Stimulated activated CD8-positive, alpha-beta memory T cell treated with anti-CD3 and anti-CD28 coated beads, Interleukin-7, amount 100 ng/mL, for 48 hours (primary cell): ENCODE results near the gene HPCA.

ENCODE experiments used
- DNase-seq, 2 donors: peaks; one replicate each; pipeline ENCODE4 v3.0.0-alpha.2; 2020; ENCODE audit warnings: low read depth in 1 of 2; ENCODE audit errors: extremely low read depth in 1 of 2

Gene HPCA

DNA sequence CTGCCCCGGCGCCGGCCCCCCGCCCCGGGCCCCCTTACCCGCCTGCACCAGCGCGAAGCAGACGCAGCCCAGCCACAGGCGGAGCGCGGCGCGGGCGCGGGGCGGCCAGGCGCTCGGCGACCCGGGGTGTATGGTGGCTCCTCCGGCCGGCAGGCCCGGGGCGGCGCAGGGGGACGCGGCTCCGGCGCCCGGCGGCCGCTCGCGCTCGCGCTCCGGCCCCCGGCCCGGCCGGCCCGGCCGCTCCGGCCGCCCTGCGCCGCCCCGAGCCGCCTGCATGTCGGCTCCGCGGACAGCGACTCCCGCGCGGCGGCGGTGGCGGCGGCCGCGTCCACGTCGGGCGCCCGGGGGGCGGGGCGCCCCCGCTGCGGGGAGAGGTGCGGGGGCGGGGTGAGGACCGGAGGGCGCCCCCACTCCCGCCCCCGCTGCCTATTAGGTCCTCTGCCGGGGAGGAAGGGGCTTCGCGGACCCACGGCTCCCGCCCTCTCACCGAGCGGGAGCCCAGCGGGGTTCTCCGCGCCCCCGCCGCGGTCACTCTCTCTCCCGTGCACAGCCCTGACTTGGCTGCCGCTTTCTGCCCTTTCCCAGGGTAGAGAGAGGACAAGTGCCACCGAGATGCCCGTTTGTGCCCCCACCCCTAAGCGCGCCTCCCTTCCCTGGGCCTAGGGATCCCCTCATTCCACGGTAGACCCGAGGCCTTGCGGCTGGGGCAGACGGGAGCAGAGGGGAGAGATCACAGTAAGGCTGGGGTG, 15.5 kb upstream of the HPCA start, which contains the start of gene FNDC5:
FNDC5 (minus strand) TSS at position 298 of the 749 bp plus-strand sequence.
- DNase-seq, result no peak

DNA sequence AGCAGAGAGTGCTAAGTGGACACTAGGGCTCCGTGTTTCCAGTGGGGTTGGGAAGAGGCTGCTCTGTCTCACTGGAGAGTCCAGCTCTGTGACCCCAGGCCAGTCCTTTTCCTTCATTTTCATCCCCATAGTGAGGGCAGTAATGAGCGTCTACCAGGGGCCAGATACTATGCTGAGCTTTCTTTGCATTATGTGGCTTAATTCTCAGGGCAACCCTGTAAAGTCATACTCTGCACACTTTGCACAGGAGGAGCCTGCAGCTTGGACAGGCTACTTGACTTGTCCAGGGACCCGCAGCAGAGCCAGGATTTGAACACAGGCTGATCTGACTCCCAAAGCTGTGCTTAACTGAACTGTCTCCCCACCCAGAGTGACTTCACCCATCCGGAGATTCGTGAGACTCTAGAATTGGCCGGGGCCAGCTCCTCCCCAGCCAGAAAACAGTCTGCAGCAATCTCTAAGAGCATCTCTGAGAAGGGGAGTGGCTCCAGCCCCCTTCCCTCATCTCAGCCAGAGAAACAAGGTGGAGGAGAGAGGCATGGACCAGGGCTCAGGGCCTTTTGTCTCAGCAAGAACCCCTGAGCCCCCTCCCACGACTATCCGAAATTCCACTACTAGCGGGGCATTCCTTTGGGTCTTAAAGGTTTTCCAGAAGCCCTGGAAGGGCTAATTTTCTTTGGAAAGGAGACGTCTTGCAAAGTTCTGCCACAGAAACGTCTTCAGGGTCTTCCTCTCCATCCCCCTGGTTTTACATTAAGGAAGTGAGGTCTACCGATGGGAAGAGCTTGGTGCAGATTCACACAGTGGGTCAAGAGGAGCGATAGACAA, 14.7 kb upstream of the HPCA start:
- no peak for DNase-seq

DNA sequence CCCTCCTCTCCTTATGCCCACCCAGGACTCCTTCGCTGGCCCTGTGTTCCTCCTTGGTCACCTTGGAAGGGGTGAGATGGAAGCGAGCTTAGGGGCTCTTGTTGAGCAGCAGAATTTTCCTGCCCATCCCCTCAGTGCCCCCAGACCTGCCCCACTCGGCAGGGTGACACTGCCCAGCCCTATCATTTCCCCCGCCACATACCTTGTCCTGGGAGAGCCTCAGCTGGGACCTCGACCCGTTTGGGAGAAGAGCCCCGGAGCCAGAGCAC, 14.2 kb upstream of the HPCA start:
- no peak for DNase-seq

DNA sequence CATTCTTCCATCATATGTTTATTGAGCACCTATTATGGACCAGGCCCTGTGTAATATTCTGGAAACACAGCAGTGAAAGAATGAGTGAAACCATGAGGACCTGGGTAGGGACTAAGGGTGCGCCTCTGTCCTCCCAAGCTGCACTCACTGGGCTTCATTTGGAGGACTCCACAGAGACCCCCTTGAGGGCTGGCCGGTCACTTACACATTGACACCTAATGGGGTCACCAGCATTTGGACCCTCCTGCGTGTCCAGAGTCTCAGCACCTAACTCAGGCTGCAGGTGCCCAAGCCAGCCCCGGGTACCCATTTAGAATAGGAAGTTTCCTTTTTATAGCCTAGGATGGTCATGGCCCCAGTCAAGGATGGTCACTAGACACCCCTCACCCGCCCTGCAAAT, 12.8 kb upstream of the HPCA start:
- DNase-seq, result no peak

DNA sequence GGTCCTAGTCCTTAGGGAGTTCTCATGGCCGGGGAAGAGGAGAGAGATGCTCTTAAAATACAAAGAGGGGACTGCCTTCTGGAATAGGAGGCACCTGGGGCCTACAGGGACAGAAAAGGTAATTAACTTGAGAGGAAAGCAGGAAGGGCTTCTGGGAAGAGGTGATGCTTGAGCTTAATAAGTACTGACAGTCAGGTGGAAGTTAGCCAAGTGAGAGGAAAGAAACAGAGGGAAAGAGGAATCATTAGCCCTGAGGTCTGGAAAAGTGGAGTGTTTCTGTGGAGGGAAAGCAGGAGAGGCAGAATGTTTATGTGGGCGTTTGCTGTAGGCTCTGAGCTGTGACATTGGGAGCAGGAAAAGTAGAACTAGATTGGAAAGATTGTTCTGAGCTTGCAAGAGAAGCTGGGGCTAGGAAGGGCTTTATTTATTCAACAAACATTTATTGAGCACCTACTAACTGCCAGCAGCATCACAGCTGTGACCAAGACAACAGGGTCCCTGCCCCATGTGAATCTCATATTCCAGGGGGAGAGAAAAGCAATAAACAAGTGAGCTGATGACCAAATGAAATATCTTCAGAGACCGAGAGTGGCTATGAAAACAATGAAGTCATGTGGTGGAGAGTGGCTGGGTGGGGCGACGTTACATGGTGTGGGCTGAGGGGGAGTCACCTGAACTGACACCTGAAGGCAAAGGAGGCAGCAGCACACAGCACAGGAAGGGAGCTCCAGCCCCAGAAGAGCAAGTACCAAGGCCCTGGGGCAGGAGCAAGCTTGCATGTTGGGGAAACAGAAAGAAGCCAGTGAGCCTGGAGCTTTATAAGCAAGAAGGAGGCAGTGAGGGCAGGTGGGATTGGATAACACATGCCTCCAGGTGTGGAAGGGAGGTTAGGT, 11.2 kb upstream of the HPCA start:
- no peak for DNase-seq

DNA sequence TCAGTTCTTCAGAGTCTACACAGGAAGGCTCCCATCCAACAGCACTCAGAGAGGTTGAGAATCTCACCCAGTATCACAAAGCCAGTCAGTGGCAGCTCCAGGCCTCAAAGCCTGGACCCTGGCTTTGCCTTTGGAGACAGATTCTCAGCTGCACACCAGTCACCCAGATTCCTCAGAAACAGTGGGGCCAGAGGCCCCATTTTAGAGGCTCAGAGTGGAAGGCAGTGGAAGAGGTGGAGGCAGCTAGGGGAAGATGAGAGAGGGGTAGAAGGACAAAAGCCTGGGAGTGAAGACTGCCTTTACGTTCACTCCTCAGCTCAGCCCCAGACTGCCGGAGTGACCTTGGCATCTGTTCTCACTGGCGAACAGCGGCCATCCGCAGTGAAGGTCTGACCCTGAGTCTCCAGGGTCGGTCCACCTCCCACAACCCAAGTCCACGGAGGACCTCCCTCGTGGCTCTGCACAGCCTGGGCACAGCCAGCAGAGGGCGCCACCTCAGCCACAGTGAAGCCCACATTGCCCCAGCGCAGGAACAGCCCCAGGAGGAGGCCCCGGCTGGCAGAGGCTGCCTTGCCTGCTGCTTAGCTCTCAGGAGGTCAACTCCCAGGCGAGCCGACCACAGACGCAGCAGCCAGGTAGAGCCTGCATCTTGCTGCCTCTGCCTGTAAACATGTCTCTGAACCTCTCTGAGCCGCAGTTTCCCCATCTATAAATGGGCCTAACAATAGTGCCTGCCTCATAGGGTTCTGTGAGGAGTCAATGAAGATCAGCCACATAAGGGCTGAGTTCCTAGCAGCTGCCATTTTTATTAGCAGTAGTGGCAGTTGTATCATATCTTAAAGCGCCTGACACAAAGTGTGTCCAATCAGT, 9.7 kb upstream of the HPCA start:
- no peak for DNase-seq

DNA sequence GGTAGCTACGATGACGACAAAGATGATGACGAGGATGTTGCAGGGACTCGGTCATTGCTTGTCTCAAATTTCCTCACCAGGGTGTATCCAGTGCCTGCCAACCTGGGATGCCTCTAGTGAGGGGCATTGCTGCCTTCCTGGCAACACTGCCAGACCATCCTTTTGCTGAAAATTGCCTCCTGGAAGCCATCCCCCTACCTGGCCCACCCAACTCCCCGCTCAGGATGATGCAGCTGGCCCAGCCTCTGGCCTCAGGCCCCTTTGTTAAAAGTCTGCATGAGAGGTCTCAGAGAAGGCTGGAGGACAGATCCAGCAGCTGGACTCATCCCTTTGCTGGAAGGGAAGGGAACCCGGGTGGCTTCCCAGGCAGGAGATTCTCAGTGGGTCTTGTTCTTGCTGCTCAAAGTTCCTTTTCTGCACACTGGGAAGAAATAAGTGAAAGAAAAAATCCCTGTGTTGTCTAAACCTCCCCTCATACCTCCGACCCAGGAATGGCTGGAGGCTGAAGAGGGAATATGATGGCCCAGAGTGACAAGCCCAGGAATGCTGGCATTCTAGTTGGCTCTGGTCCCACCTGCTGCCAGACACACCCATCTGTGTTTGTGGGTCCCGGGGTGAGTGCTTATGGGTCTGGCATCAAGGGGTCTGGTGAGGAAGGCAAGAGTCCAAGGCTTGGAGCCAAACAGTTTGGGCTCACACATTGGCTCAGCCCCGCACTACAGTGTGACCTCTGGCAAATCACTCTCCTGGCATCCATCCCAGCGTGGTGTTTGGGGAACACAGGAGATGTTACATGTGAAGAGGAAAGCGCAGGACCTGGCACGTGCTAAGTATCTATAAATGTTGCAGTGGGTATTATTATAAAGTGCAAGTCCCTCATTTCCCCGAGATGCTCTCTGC, 8.8 kb upstream of the HPCA start:
- no peak for DNase-seq

DNA sequence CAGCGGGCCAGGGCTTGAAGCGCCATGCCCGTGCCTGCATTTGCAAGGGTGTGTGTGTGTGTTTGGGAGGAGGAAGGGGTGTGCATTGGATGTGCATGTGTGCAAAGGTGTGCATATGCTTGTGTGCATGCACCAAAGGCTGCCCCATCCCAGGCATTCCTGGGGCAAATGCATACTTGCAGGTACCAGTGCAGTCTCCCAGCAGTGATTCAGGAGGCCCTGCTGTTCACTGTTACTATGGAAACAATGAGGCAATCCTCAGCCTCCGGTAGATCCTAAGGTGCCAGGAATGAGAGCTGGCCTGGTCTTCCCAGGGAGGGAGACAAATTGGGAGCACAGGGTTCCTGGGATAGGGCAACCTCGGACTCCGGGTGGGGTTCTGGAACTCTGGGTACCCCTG, 8.1 kb upstream of the HPCA start:
- no peak for DNase-seq

DNA sequence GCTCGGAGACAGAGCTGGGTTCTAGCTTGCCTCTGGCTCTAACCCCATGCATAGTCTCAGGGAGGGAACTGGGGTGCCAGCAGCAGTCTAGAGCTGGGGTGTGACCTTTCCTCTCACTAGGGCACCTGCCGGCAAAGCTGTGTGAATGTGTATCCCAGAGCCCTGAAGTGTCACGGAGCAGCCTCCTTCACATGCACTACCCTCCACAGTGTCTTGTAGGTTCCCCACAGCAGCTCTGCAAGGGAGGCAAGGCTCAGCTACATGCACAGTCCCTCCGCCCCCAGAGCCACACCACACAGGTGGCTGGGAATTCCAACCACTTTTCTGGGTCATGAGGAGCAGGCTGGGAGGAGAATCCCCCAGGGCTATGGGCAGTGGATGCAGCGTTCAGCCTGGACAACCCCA, 7.7 kb upstream of the HPCA start:
- no peak for DNase-seq

DNA sequence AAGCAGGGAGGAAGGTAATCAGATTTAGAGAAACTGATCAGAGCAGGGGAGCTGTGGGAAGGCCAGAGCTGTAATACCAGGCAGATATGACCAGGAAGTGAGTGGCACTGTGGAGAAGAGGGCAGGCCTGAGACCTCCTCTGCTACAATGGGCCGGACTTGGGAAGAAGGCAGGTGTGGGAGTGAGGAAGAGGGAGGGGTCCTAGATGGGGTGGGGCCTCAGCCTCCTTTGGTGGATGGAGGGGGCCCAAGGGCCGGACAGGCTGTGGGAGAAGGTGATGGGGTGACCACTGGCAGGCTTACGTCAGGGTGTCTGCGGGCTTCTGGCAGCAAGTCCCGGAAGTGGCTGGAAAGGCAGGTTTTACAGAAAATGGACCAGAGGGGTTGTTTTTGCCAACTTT, 5.0 kb upstream of the HPCA start:
- DNase-seq, result no peak

DNA sequence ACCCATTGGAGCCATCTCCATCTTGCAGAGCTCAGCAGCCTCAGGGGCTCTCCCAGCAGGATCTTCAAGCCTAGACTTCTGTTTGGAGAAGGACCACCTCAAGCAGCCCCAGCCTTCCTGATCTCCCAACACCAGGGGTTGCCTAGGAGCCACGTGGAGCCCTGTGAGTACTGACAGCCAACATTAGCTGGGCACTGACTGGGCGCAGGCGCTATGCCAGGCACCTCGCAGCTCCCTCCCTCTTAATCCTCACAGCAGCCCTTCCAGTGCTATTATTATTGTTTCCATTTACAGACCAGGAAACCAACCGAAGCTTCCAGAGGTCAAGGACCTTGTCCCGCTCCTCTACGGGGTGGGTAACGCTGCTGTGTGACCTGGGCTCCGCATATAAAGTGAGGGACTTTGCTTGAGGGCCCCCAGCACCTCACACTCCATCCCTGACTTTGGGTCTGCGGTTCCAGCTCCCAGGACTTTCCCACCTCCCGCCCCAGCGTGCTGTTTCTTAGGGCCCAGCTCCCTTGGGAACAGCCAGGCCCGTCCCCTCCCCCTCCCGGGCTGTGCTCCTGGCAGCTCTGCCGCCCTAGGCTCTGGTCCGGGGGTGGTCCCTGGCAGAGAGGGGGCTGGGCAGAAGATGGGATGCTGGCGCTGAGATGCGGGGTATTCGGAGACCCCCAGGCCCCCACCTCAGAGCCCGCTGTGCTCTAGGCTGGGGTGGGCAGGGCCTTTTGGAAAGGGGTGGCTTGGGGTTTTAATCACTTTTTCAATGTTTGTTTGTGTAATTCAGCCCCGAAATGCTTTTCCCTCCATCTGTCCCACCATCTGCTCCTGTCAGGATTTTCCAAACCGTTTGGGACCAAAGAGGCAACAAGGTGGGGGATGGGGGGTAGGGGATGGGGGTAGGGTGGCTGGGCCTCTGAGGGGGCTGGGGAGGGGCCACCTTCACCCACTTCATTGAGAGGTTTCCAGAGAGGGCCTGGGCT, 4.1 kb upstream of the HPCA start:
- DNase-seq, result no peak

DNA sequence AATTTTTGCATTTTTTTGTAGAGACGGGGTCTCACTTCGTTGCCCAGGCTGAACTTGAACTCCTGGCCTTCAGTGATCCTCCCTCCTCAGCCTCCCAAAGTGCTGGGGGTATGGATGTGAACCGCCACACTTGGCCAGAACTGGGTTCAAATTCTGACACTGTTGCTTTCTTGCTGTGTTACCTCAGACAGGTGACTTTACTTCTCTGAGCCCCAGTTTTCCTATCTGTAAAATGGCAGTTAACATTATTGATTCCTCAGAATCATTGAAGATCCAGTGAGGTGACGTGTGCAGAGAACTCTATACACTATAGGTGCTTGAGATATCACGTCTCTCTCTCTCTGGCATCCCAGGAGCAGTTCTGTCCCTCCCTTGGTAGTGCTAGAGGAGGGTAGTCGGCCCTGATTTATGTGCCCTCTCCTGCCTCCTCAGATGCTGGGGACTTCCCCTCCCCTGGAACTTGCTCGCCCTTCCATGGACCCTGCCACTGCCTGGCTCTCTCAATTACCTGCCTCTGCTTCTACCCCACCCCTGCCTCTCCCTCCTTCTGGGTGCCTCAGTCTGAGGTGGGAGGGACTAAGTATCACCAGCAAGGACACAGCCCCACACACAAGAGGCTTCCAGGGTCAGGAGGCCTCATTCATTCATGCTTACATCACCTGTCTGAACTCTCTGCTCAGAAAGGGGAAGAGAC, 2.8 kb upstream of the HPCA start:
- no peak for DNase-seq

DNA sequence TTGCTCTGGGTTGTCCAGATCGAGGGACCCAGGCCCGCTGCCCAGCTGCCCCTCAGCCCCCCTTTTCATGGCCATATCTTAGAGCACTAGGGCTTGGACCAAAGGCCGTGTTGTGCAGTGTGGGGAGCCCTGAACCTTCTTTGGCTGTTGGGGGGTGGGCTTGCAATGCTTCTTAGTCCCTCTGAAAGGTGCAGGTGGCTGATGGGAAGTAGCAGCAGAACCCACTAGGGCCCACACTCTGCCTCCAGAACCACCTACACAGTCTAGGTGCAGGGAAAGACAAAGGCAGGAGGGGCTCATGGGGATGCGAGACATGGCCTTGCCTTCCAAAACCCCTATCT, 2.3 kb upstream of the HPCA start:
- no peak for DNase-seq

DNA sequence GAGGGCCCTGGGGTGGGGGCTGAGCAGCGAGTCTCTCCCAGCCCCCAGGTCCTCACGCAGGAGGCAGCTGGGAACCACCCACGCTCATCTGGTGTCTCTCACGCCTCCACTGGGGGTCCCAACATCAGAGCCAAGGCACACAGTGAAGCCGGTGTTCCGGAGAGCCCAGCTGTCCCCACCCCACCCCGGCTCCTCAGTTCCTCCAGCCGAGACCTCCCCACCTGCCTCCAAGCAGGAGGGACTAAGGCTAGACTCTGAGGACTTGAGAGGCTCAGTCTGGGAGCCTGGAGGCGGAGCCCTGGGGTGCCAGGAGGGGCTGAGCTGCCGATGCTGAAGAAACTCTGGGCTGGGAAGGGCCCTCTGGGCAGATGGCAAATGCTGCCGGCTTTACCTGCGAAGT, 1.6 kb upstream of the HPCA start:
- DNase-seq, result no peak

DNA sequence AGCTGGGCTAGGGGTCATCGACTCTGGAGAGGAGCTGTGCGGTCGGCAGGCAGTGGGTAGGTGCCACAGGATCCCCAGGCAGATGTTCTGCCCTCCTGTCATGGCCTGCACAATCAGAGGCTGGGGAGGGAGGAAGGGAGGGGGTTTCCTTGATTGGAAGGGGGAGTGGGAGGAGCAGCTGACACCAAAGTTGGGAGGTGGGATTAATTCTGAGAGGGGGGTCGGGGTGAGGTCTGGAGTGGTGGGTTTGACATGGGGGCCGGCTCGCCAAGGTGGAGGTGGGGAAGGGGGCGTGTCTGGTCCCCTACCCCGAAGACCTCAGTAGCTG, 651 bp upstream of the HPCA start:
- DNase-seq, result no peak

DNA sequence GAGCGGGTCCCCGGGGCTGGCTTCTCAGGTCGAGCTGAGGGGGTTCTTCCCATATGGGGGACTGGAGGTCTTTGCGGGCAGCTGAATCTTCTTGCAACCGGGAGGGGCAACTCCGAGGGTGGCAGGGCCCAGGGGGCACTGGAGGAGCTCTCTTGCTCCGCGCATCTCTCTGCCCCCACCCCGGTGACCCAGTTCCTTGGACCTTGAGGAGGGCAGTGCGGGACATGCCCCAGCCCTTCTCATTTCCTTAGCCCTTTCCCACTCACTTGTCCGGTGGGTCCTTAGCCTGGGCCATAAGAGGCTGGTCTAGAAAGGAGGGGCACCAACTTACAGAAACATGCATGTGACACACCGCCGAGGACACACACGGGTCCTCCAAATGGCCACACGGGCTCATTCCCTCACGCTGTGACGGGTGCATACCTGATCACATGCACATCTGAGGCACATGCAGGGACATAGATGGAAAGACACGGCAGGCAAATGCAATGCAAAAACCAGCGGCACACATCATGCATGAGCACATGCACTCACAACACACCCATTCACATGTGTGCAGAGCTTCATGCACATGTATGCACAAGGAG, 630 bp downstream of the HPCA start:
- no peak for DNase-seq

DNA sequence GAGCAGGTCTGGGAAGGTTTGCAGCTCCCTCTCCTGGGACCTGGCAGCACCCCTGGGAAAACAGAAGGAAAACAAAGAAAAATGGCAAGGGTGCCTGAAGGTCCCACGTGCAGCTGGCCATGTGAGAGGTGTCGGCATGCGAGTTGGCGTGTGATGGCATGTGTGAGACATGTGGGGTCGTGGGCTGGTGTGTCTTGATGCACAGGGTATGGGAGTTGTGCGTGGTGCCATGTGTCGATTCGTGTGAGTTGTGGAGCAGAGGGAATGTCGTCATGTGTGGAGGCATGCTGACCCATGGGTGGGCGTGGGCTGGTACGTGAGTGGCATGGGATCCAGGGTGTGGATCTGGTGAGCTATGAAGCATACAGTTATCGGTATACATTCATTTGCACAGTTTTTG, 1.3 kb downstream of the HPCA start:
- DNase-seq, result no peak

DNA sequence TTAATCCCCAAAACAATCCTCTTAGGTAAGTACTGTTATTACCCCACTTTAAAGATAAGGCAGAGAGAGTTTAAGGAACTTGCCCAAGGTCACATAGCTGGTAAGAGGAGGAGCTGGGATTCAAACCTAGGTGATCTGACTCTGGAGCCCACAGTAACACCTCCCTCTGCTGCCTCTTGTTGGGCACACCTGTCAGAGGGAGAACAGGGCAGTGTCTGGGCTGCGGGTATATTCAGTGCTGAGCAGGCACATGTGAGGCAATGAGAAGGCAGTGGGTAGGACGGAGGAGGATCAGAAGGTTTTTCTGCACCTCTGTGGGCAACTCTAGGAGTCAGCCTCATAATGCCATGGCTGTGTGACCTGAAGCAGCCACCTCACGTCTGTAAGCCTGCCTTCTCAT, 1.8 kb downstream of the HPCA start:
- no peak for DNase-seq
